ENCODE measurements around the gene CALML4.
A peak's percentile ranks its signal among the peaks of the same experiment; 100 is the strongest.
"Not testable (repeated sequence)": the region's sequence is repeated elsewhere in the genome, so short reads cannot be mapped to it uniquely, and the experiment has no call there.

Gene CALML4

GRCh38 chr15:68224546-68225250, 19.6 kb upstream of the CALML4 start:
- peak; percentile 25 for DNase-seq

- no peak for DNase-seq
Measured at GRCh38 chr15:68224108-68224507, 19.0 kb upstream of the CALML4 start.

GRCh38 chr15:68223171-68223570, 18.0 kb upstream of the CALML4 start:
- DNase-seq: no peak

GRCh38 chr15:68222432-68222743, 17.3 kb upstream of the CALML4 start:
- DNase-seq: not testable (repeated sequence)

GRCh38 chr15:68221530-68222431, 16.6 kb upstream of the CALML4 start:
- DNase-seq: not testable (repeated sequence)

- peak; percentile 70 for DNase-seq
Measured at GRCh38 chr15:68220967-68221366, 15.8 kb upstream of the CALML4 start.

GRCh38 chr15:68220489-68220888, 15.4 kb upstream of the CALML4 start:
- no peak for DNase-seq

GRCh38 chr15:68218847-68219798, 14.0 kb upstream of the CALML4 start:
- DNase-seq: peak; percentile 34

GRCh38 chr15:68218331-68218730, 13.2 kb upstream of the CALML4 start:
- DNase-seq: no peak

GRCh38 chr15:68217341-68217740, 12.2 kb upstream of the CALML4 start:
- DNase-seq: no peak

GRCh38 chr15:68214838-68215254, 9.7 kb upstream of the CALML4 start:
- DNase-seq: no peak

GRCh38 chr15:68213991-68214837, 9.1 kb upstream of the CALML4 start:
- no peak for DNase-seq

GRCh38 chr15:68213491-68213845, 8.3 kb upstream of the CALML4 start:
- not testable (repeated sequence) for DNase-seq

- no peak for DNase-seq
Measured at GRCh38 chr15:68211656-68212320, 6.7 kb upstream of the CALML4 start.

GRCh38 chr15:68210821-68211655, 5.9 kb upstream of the CALML4 start:
- peak; percentile 89 for DNase-seq

- DNase-seq: no peak
Measured at GRCh38 chr15:68210409-68210756, 5.3 kb upstream of the CALML4 start.

GRCh38 chr15:68209735-68210408, 4.7 kb upstream of the CALML4 start:
- no peak for DNase-seq

GRCh38 chr15:68209272-68209671, 4.1 kb upstream of the CALML4 start:
- no peak for DNase-seq

GRCh38 chr15:68208636-68209240, 3.6 kb upstream of the CALML4 start:
- no peak for DNase-seq

- DNase-seq: no peak
Measured at GRCh38 chr15:68208136-68208535, 3.0 kb upstream of the CALML4 start.

Data from NCI-H82 (cell line).